SIG-M5 (cell line): ENCODE data around the gene SEMA6A.

Experiments used
- DNase-seq: peaks from one replicate; lab custom pipeline; 2025; lab: John Stamatoyannopoulos, UW

Gene SEMA6A

DNA sequence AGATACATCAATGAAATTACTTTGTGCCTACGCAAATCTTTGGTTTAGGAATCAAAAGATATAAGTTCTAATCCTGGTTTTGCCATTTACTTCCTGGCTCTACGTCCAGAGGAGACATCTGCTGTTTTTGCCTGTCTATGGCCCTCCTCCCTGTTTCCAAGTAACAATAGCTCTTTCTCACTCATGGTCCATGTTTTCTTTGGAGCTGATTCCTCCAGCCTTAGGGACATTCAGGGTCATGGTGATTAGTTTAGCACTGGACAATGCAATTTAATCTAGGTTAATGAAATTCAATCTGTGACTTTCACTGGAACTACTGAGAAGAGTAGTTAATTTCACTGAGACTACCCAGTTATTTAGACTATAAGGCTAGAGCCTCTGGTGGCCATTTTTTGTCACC, 170.6 kb downstream of the SEMA6A start:
- no peak for DNase-seq

GRCh38 chr5:116402235-116402634, 172.4 kb downstream of the SEMA6A start:
- DNase-seq, result no peak

DNA sequence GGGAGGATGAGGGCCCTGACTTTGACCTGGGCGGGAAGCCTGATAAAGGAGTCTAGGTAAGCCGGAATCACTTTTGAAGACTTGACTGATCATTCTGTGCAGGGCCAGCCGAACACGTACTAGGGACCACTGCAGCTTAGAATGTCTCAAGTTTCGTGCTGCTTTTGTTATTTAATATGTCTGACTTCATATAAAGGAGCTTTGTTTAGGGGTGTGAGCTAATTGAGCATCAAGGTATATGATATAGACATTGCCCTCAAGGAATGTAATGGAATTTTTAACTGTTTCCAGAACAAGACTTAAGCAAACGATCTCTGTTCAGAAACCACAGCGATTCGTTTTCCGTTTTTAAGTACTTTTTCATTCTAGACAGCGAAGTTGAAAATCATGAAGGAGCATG, 173.0 kb downstream of the SEMA6A start:
- no peak for DNase-seq

DNA sequence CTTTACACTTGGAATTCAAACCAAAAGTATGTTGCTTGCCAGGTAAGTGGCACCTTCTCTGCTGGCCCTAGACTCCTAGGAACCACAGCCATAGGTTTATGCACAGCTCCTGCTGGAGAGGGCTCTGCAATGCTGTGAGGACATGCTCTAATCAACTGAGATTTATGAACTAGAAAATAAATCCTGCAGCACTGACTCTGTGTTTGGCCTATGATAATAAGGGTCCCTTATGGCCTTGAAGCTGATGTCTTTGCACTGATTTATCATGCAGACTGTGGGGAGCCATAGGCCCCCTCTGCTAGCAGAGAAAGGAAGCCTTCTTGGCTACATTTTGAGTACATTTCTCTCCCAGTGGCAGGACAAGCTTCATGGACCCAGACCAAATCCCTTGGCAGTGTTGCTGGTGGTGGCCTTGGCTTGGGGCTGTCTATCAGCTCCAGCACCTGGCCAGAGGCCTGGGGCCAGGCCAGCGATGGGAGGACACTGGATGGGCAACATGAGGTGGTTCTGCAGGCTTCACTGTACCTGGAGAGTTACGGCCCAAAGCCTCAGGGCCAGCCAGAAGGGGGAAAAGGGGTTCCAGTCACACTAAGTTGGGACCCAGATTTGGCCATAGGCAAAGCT, 178.0 kb downstream of the SEMA6A start:
- no peak for DNase-seq

DNA sequence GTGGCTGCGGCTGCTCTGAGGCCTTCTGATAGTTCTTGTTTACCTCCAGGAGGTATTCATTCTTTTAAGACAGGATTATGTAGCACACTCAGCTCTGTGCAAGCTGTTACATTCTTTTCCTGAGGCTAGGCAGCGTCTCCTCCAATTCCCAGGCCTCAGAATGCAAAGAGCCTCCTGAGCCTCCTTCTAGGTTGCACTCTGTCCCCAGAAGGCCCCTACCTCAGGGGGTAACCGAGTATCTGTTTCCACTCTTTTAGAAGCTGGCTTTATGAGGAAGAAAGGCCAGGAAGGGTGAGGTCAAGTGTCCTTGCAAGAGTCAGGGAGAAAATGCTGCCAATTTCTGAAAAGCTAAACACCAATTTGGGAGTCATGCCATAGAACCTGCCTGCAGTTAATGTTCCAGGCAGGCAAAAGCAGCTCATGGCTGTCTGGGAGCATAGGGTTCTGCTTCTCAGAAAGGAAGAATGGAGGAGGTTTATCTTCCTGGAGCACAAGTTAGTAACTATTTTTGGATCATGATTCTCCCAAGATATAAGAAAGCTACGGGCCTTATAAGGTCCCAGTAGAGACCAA, 178.9 kb downstream of the SEMA6A start:
- DNase-seq, result no peak

- DNase-seq, result no peak
Observed at GRCh38 chr5:116395226-116395625, 179.4 kb downstream of the SEMA6A start.

DNA sequence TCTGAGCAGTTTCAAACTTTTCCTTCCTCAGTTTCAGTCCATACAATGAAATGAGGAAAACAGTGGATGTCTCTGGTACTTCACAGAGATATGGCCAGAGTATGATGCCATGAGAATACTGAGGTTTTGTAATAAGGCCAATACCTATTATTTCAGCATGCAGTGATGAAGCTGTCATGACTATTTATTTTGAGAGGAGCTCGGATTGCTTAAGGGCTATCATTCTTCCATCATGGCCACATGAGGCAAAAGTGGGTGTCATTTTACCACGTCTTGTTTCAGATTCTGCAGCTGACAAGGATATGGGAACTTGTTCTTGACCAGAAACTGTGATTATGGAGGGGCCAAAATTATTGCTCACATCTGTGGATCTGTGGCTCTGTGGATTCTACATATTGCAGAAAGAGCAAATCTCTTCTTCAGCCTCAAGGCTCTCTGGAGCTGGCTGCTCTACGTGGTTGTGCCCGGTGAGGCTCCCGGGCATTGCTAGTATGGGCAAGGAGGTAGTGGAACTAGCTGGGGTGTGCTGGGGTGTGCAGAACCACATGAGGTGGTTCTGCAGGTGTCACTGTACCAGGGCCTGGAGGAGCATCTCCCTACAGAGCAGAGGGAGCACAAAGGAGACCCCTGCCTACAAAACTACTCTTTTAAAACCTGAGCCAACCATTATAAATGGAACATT, 180.3 kb downstream of the SEMA6A start:
- DNase-seq, result no peak
